ENCODE results near the gene ABCC5. TPM values are rescaled to one million over a fixed set of nuclear protein-coding genes. Genes with fewer than 3 reads are reported as not detected.

ABCC5 gene
- total RNA-seq, 1 donor = 21.2 TPM

DNA sequence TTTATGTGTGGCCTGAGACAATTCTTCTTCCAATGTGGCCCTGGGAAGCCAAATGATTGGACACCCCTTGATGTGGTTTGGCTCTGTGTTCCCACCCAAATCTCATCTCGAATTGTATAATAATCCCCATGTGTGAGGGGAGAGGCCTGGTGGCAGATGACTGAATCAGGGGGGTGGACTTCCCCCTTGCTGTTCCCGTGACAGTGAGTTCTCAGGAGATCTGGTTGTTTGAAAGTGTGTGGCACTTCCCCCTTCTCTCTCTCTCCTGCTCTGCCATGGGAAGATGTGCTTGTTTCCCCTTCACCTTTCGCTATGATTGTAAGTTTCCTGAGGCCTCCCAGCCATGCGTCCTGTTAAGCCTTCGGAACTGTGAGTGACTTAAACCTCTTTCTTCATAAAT is 72.9 kb downstream of the ABCC5 start:
- H3K4me3 ChIP-seq (ENCODE audit: low read depth, low read length) = no peak overlapping the region
- TF ChIP-seq, protein P1, sequence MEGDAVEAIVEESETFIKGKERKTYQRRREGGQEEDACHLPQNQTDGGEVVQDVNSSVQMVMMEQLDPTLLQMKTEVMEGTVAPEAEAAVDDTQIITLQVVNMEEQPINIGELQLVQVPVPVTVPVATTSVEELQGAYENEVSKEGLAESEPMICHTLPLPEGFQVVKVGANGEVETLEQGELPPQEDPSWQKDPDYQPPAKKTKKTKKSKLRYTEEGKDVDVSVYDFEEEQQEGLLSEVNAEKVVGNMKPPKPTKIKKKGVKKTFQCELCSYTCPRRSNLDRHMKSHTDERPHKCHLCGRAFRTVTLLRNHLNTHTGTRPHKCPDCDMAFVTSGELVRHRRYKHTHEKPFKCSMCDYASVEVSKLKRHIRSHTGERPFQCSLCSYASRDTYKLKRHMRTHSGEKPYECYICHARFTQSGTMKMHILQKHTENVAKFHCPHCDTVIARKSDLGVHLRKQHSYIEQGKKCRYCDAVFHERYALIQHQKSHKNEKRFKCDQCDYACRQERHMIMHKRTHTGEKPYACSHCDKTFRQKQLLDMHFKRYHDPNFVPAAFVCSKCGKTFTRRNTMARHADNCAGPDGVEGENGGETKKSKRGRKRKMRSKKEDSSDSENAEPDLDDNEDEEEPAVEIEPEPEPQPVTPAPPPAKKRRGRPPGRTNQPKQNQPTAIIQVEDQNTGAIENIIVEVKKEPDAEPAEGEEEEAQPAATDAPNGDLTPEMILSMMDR (IDR thresholded peaks at IDR 0.05; ENCODE audit: insufficient read depth, low read length) = no peak
- DNase-seq (ENCODE audit: low read depth) = no peak

DNA sequence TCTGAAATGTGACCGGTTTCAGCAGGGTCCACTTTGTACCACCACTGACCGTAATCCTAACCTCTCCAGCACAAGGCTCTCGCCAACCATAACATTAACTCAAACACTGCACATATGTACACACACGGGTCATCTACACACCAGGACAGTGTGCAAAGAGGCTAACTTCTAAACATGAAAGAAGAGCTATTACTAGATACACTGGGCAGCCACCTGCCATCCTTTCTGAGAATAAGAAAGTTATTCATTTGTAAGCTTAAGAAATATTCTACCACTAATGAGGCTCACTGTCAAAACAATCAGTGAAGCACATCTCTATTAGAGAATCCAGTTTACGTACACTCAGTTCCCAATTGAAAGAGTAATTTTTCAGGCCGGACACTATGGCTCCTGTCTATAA is 73.9 kb downstream of the ABCC5 start:
- no peak overlapping the region for H3K4me3 ChIP-seq (ENCODE audit: low read depth, low read length)
- TF ChIP-seq, protein P1 (IDR thresholded peaks at IDR 0.05; ENCODE audit: insufficient read depth, low read length) = no peak
- DNase-seq (ENCODE audit: low read depth) = no peak

DNA sequence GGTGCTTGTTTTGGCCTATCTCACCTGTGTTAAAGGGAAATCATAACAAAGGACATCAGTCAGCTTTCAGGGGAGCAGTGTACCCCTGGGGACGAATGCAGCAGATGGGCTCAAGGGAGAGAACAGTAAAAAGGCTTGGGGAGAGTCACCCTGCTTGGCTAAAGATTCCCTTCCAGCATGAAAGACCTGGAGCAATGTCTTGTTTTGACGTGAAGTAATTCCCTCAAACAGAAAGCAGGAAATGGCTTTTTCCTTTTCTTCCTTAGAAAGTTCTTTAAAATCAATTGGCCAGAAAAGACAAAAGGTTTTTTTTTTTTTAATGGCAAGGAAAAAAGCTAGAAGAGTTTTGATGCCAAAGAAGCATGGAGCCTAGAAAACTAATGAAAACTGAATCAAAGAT is 76.5 kb downstream of the ABCC5 start:
- no peak for DNase-seq (ENCODE audit: low read depth)
- TF ChIP-seq, protein P1 (IDR thresholded peaks at IDR 0.05; ENCODE audit: insufficient read depth, low read length) = no peak
- H3K4me3 ChIP-seq (ENCODE audit: low read depth, low read length) = no peak overlapping the region

DNA sequence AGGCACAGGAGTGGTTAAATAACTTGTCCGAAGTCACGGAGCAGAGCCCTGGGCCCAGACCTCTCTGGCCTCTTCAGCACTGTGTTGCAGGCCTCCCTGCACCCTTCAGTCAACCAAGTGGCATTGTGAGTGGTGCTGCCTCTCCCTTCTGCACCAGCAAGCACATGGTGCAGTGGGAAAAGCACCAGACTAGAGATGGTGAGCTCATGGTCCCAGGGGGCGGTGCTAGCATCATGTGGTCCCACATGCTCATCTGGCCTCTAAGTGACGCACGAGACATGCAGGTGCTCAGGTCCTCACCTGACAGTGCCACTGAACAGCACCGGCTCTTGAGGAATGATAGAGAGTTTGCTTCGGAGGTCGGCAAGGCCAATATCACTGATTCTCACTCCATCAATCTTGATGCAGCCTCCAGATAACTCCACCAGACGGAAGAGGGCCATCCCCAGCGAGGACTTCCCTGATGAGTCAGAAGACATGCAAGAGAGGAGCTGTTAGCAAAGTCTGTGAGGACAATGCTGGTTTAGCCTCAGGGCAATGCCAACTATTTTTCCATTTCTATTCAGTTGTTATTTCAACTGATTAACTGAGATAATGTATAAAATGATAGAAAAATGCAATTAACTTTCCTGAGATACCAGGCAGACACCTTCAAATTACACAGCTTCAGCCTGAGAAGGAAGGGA is 79.9 kb downstream of the ABCC5 start:
- TF ChIP-seq, protein P1 (IDR thresholded peaks at IDR 0.05; ENCODE audit: insufficient read depth, low read length) = no peak
- no peak overlapping the region for H3K4me3 ChIP-seq (ENCODE audit: low read depth, low read length)
- DNase-seq (ENCODE audit: low read depth) = no peak

DNA sequence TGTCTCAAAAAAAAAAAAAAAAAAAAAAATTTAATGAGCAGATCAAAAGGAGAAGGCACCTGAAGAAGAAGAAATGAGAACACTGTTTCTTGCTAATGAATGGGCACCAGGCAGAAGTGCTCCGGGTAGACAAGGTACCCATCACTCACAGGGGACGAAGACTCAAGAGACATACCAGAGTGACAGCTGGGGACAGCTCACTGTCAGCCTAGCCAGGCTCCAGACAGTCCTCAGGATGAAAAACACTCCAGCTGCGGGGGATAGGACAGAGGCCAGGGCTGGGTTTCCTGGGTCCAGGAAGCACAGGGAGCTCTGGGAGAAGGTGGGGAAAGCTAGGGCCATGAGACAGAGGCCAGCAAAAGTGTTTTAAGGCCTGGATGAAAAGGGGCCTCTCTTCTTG is 84.5 kb downstream of the ABCC5 start:
- H3K4me3 ChIP-seq (ENCODE audit: low read depth, low read length) = no peak overlapping the region
- DNase-seq (ENCODE audit: low read depth) = no peak
- TF ChIP-seq, protein P1 (IDR thresholded peaks at IDR 0.05; ENCODE audit: insufficient read depth, low read length) = no peak

DNA sequence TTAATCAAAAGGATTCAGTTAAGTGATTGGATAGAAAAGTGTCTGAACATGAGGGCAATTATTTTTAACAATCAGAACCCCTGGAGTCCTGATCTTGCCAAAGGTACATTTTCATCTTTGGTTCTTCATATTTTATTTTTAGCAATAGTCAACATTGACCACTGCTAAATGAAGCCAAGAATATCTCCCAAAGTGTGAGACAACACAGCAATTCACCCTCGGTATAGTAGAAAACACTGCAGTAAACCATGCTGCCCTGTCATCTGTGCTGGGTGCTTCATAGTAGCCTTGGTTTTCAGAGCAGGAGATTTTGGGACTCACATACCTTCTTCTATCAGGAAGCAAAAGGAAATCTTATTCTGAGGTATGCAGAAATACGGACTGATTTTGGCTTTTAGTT is 85.8 kb downstream of the ABCC5 start:
- no peak overlapping the region for H3K4me3 ChIP-seq (ENCODE audit: low read depth, low read length)
- DNase-seq (ENCODE audit: low read depth) = no peak
- TF ChIP-seq, protein P1 (IDR thresholded peaks at IDR 0.05; ENCODE audit: insufficient read depth, low read length) = no peak

DNA sequence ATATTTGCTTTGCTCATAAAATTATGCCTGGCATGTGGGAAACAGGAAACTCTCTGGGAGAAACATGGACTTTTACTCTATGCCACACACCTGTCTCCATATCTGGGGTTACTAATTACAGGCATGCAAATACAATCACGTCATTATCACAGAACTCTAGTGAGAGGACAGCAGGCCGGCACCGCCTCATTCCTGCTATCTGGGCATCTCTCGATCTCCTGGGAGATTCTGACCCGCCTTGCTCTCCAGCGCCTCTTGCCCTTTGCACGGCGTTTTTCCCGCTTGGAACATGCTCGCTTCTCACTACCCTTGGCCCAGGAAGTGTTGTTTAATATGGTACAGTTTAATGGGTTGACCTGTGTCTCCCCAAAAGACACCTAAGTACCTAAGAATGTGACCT is 87.6 kb downstream of the ABCC5 start:
- no peak for DNase-seq (ENCODE audit: low read depth)
- TF ChIP-seq, protein P1 (IDR thresholded peaks at IDR 0.05; ENCODE audit: insufficient read depth, low read length) = no peak

More for the DNA sequence above, 87.6 kb downstream of the ABCC5 start:
- no peak overlapping the region for H3K4me3 ChIP-seq (ENCODE audit: low read depth, low read length)
